IMR-90 (cell line): ENCODE measurements around the gene TEX264. TPM values are rescaled to one million over a fixed set of nuclear protein-coding genes. Genes with fewer than 3 reads are reported as not detected.

Experiments used
- ATAC-seq: fragments of 200-7000 bp; cut with Tn5 transposase; 2 replicates; pipeline ENCODE4 v1.9.1; 2020; ENCODE audit warnings: low read depth, mild to moderate bottlenecking, moderate library complexity
- BruUV-seq: library from RNA; stranded (reverse); fragments of 400-500 nt; replicated peaks from 2 replicates; lab custom pipeline; 2021; lab: Mats Ljungman, UMichigan
- CTCF ChIA-PET: fragments of 300-600 bp; formaldehyde crosslinking; extraction: SDS; loops from one replicate; lab custom pipeline; 2021; ENCODE audit warnings: antibody characterized with exemption; lab: Yijun Ruan, JAX
- POLR2A ChIA-PET: fragments of 300-600 bp; sonication (Branson Sonifier 250); formaldehyde crosslinking; loops from one replicate; lab custom pipeline; 2022; ENCODE audit warnings: antibody characterized with exemption; ENCODE audit not compliant: unreplicated experiment; lab: Charles Lee
- DNase-seq: peaks from one replicate; pipeline ENCODE4 v3.0.0; 2013
- H2AFZ ChIP-seq: replicated peaks from 2 replicates; pipeline ENCODE3; 2013; ENCODE audit warnings: low read length, mild to moderate bottlenecking; ENCODE audit not compliant: poor library complexity
- H2AK5ac ChIP-seq: 2 replicates; pipeline ENCODE4 v1.6.1; 2013; ENCODE audit warnings: low read depth, low read length, inconsistent platforms
- H2AK9ac ChIP-seq: replicated peaks from 2 replicates; pipeline ENCODE3; 2013; ENCODE audit warnings: mild to moderate bottlenecking, low read depth, low read length, moderate library complexity; ENCODE audit not compliant: poor library complexity
- H2BK120ac ChIP-seq: 2 replicates; pipeline ENCODE4 v1.6.1; 2013; ENCODE audit warnings: low read depth, low read length, inconsistent platforms
- H2BK15ac ChIP-seq: 3 replicates; pipeline ENCODE4 v1.6.1; 2013; ENCODE audit warnings: low read depth, low read length, inconsistent platforms
- H2BK20ac ChIP-seq: 2 replicates; pipeline ENCODE4 v1.6.1; 2013; ENCODE audit warnings: low read depth, mild to moderate bottlenecking, inconsistent platforms, low read length, moderate library complexity
- H2BK5ac ChIP-seq: 2 replicates; pipeline ENCODE4 v1.6.1; 2013; ENCODE audit warnings: mild to moderate bottlenecking, low read depth, low read length, inconsistent platforms; ENCODE audit not compliant: poor library complexity, severe bottlenecking
- H3K14ac ChIP-seq: replicated peaks from 2 replicates; pipeline ENCODE4 v1.6.1; 2013; ENCODE audit warnings: low read depth, low read length, inconsistent platforms
- H3K18ac ChIP-seq: 2 replicates; pipeline ENCODE4 v1.6.1; 2013; ENCODE audit warnings: low read depth, low read length, control low read depth
- H3K23ac ChIP-seq: 2 replicates; pipeline ENCODE4 v1.6.1; 2013; ENCODE audit warnings: low read depth, low read length, inconsistent platforms
- H3K27ac ChIP-seq: 2 replicates; pipeline ENCODE4 v1.5.1; 2013; ENCODE audit warnings: mild to moderate bottlenecking, control low read depth, low read length; ENCODE audit not compliant: insufficient read depth
- H3K27me3 ChIP-seq: 2 replicates; pipeline ENCODE4 v1.6.1; 2013; ENCODE audit warnings: low read length; ENCODE audit not compliant: control insufficient read depth, insufficient read depth
- H3K36me3 ChIP-seq: 2 replicates; pipeline ENCODE4 v1.6.1; 2013; ENCODE audit warnings: low read length, mixed read lengths; ENCODE audit not compliant: control insufficient read depth, insufficient read depth
- H3K4ac ChIP-seq: 2 replicates; pipeline ENCODE4 v1.6.1; 2013; ENCODE audit warnings: low read depth, low read length, inconsistent platforms
- H3K4me1 ChIP-seq: 2 replicates; pipeline ENCODE4 v1.6.1; 2013; ENCODE audit warnings: low read length, mixed read lengths; ENCODE audit not compliant: control insufficient read depth, insufficient read depth
- H3K4me2 ChIP-seq: 2 replicates; pipeline ENCODE4 v1.6.1; 2013; ENCODE audit warnings: low read depth, mild to moderate bottlenecking, control low read depth, low read length, moderate library complexity
- H3K4me3 ChIP-seq: 2 replicates; pipeline ENCODE4 v1.5.1; 2013; ENCODE audit warnings: low read depth, mild to moderate bottlenecking, control low read depth, low read length, moderate library complexity; ENCODE audit not compliant: insufficient read depth
- H3K56ac ChIP-seq: 2 replicates; pipeline ENCODE4 v1.6.1; 2013; ENCODE audit warnings: low read length, inconsistent platforms; ENCODE audit not compliant: insufficient read depth; ENCODE audit errors: extremely low read depth
- H3K79me1 ChIP-seq, 2 experiments: 2 replicates each; pipeline ENCODE4 v1.6.1; 2013; ENCODE audit warnings: low read length in 2 of 2, inconsistent platforms in 1 of 2, low read depth in 1 of 2
- H3K9ac ChIP-seq: 2 replicates; pipeline ENCODE4 v1.6.1; 2013; ENCODE audit warnings: low read depth, low read length, control low read depth
- H3K9me1 ChIP-seq: 2 replicates; pipeline ENCODE4 v1.6.1; 2013; ENCODE audit warnings: low read length, inconsistent platforms; ENCODE audit not compliant: insufficient read depth
- H3K9me3 ChIP-seq: 2 replicates; pipeline ENCODE4 v1.6.1; 2013; ENCODE audit warnings: low read length; ENCODE audit not compliant: control insufficient read depth, insufficient read depth
- H4K20me1 ChIP-seq: 2 replicates; pipeline ENCODE4 v1.6.1; 2013; ENCODE audit warnings: low read length, inconsistent platforms; ENCODE audit not compliant: insufficient read depth
- H4K5ac ChIP-seq: 2 replicates; pipeline ENCODE4 v1.6.1; 2013; ENCODE audit warnings: mild to moderate bottlenecking, low read depth, low read length, control low read depth
- H4K8ac ChIP-seq, 2 experiments: 2 replicates each; pipeline ENCODE4 v1.6.1; 2013; ENCODE audit warnings: low read depth in 2 of 2, low read length in 2 of 2, control low read depth in 1 of 2, inconsistent platforms in 1 of 2
- H4K91ac ChIP-seq: 2 replicates; pipeline ENCODE4 v1.6.1; 2013; ENCODE audit warnings: low read depth, low read length, inconsistent platforms; ENCODE audit not compliant: insufficient read depth
- BHLHE40 ChIP-seq: fragments of 150-350 bp; IDR thresholded peaks from 2 replicates; pipeline ENCODE4 v1.6.1; 2016; ENCODE audit warnings: mild to moderate bottlenecking, low read depth, low read length
- CTCF ChIP-seq: conservative IDR thresholded peaks from 2 replicates; pipeline ENCODE4 v1.5.1; 2012; ENCODE audit warnings: mild to moderate bottlenecking, low read depth, low read length, improper control_type of control experiment
- ELK1 ChIP-seq: fragments of 150-350 bp; IDR thresholded peaks from 2 replicates; pipeline ENCODE4 v1.6.1; 2016; ENCODE audit warnings: low read depth, mild to moderate bottlenecking, low read length, moderate library complexity, borderline replicate concordance
- FOS ChIP-seq: fragments of 150-350 bp; IDR thresholded peaks from 2 replicates; pipeline ENCODE4 v1.6.1; 2016; ENCODE audit warnings: low read depth, low read length
- MAFK ChIP-seq: IDR thresholded peaks from 2 replicates; pipeline ENCODE4 v1.6.1; 2012; ENCODE audit warnings: low read depth, low read length, improper control_type of control experiment
- MAZ ChIP-seq: IDR thresholded peaks from 2 replicates; pipeline ENCODE4 v1.6.1; 2012; ENCODE audit warnings: low read depth, mild to moderate bottlenecking, low read length, improper control_type of control experiment, moderate library complexity, borderline replicate concordance
- MXI1 ChIP-seq: IDR thresholded peaks from 2 replicates; pipeline ENCODE4 v1.6.1; 2012; ENCODE audit warnings: low read depth, mild to moderate bottlenecking, low read length, moderate library complexity, borderline replicate concordance
- NFE2L2 ChIP-seq: fragments of 150-350 bp; IDR thresholded peaks from 2 replicates; pipeline ENCODE4 v1.6.1; 2016; ENCODE audit warnings: low read depth, mild to moderate bottlenecking, low read length
- POLR2A ChIP-seq: IDR thresholded peaks from 2 replicates; pipeline ENCODE4 v1.6.1; 2012; ENCODE audit warnings: mild to moderate bottlenecking, low read depth, low read length
- RAD21 ChIP-seq: IDR thresholded peaks from 2 replicates; pipeline ENCODE4 v1.6.1; 2012; ENCODE audit warnings: low read length, improper control_type of control experiment
- RCOR1 ChIP-seq: IDR thresholded peaks from 2 replicates; pipeline ENCODE4 v1.6.1; 2012; ENCODE audit warnings: mild to moderate bottlenecking, low read length, improper control_type of control experiment; ENCODE audit not compliant: insufficient replicate concordance
- RFX5 ChIP-seq: IDR thresholded peaks from 2 replicates; pipeline ENCODE4 v1.8.0; 2012; ENCODE audit warnings: low read depth, mild to moderate bottlenecking, low read length, moderate library complexity
- WGBS, 2 experiments: methylation state at CpG; one replicate each; pipeline versions ENCODE4 v1.1.5 to v1.1.7; 2013; ENCODE audit warnings: missing lambda C conversion rate in 2 of 2; ENCODE audit not compliant: insufficient read length in 1 of 2; ENCODE audit errors: extremely low coverage in 2 of 2; 5-methylcytosine and 5-hydroxymethylcytosine counted together
- dilution Hi-C: fragments of 300-500 bp; cut with HindIII; formaldehyde crosslinking; loops from one replicate; pipeline ENCODE4 v1.14.3; 2018; ENCODE audit warnings: low sequenced_read_pairs; ENCODE audit not compliant: unreplicated experiment
- in situ Hi-C: fragments of 300-500 bp; cut with MboI; formaldehyde crosslinking; loops from 3 replicates; pipeline ENCODE4 v1.14.3; 2019; ENCODE audit warnings: low sequenced_read_pairs, inconsistent platforms, mixed read lengths
- intact Hi-C: fragments of 100-400 bp; cut with micrococcal nuclease; formaldehyde crosslinking; loops from 2 replicates; pipeline ENCODE4 v1.10.0; 2022
- polyA plus RNA-seq, 3 experiments: library from polyadenylated mRNA; depleted of rRNA; stranded (reverse); fragments of >200 nt; gene quantifications; 2 replicates each; pipeline ENCODE4 v1.2.3, GENCODE V29; 2012; ENCODE audit warnings: low replicate concordance in 1 of 3
- total RNA-seq: library from RNA; depleted of rRNA; stranded (reverse); fragments of >200 nt; gene quantifications from 2 replicates; pipeline ENCODE4 v1.2.3, GENCODE V29; 2012
- TF ChIP-seq, protein P1 (sequence below): fragments of 150-350 bp; IDR thresholded peaks from 2 replicates; pipeline ENCODE4 v1.6.1; 2017; ENCODE audit warnings: mild to moderate bottlenecking, antibody characterized with exemption, low read length, low read depth

TEX264 gene
- total and polyA plus RNA-seq, 2 of the 4 experiments (the other 2 are of a cell fraction), result 30.3 to 45.0 TPM

- dilution Hi-C loops, result no loop called here
- no peak overlapping the region for H2AFZ ChIP-seq
- no peak overlapping the region for H3K23ac ChIP-seq
- peaks cover 17% of the 10 kb centered on the region for H3K36me3 ChIP-seq
- H2BK120ac ChIP-seq, result no peak overlapping the region
- TF ChIP-seq CTCF, result no peak
- no peak for TF ChIP-seq RFX5
- no peak for TF ChIP-seq BHLHE40
- TF ChIP-seq NFE2L2, result no peak
- TF ChIP-seq MAZ, result no peak
- TF ChIP-seq, protein P1, sequence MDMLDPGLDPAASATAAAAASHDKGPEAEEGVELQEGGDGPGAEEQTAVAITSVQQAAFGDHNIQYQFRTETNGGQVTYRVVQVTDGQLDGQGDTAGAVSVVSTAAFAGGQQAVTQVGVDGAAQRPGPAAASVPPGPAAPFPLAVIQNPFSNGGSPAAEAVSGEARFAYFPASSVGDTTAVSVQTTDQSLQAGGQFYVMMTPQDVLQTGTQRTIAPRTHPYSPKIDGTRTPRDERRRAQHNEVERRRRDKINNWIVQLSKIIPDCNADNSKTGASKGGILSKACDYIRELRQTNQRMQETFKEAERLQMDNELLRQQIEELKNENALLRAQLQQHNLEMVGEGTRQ, result no peak
- no peak for TF ChIP-seq MXI1
- TF ChIP-seq POLR2A, result no peak
- no peak for TF ChIP-seq FOS
- no peak for TF ChIP-seq ELK1
- TF ChIP-seq RAD21, result no peak
- no peak for TF ChIP-seq RCOR1
- TF ChIP-seq MAFK, result no peak
- no peak overlapping the region for H3K27ac ChIP-seq
- intact Hi-C loops, result no loop called here
- H4K91ac ChIP-seq, result no peak overlapping the region
- H3K4me1 ChIP-seq, result peaks cover 11% of the 10 kb centered on the region
- POLR2A ChIA-PET, result no interaction called here
- no peak overlapping the region for H3K4me2 ChIP-seq
- H3K9me1 ChIP-seq, result peaks cover 12% of the 10 kb centered on the region
- in situ Hi-C loops, result loop anchor here (25.0 kb wide), 1 partner anchor 1066 kb away; the partner anchor contains the start of genes CISH and MAPKAPK3
- H3K9me3 ChIP-seq, result no peaks in the 10 kb centered on the region
- no peaks in the 10 kb centered on the region for H3K27me3 ChIP-seq
- peaks cover 20 to 55% of the 10 kb centered on the region in 2 experiments; a peak in 3 of 4 replicates for H3K79me1 ChIP-seq
- no peak overlapping the region for H3K9ac ChIP-seq
- H3K4ac ChIP-seq, result no peak overlapping the region
- no peak overlapping the region for H3K56ac ChIP-seq
- H2BK15ac ChIP-seq, result no peak overlapping the region
- peak overlapping the region; percentile 68 for H2AK9ac ChIP-seq
- no peak overlapping the region for H3K14ac ChIP-seq
- no peak overlapping the region for H4K8ac ChIP-seq
- no peak overlapping the region for H4K5ac ChIP-seq
- H2AK5ac ChIP-seq, result no peak overlapping the region
- no peak for ATAC-seq
- BruUV-seq, result no TSS peak
- CTCF ChIA-PET, result no interaction called here
- no peak overlapping the region for H3K4me3 ChIP-seq
- H4K20me1 ChIP-seq, result peaks cover 19% of the 10 kb centered on the region
- 80% methylated on average over 1 of the region's 2 CpGs; no CpG with 5 or more reads in 1 of the 2 experiments for WGBS, 2 experiments
- no peak overlapping the region for H2BK5ac ChIP-seq
- no peak overlapping the region for H2BK20ac ChIP-seq
- H3K18ac ChIP-seq, result no peak overlapping the region
- no peak for DNase-seq
Observed at GRCh38 chr3:51678641-51679040, 7.6 kb downstream of the TEX264 start.
